Measurements from ENCODE around the gene DUSP23. TPM values are rescaled to one million over a fixed set of nuclear protein-coding genes. Genes with fewer than 3 reads are reported as not detected.

DUSP23 gene
- total RNA-seq, 4 donors from 2014 or later: 43.2 to 75.2 (median 50.1) TPM

DNA sequence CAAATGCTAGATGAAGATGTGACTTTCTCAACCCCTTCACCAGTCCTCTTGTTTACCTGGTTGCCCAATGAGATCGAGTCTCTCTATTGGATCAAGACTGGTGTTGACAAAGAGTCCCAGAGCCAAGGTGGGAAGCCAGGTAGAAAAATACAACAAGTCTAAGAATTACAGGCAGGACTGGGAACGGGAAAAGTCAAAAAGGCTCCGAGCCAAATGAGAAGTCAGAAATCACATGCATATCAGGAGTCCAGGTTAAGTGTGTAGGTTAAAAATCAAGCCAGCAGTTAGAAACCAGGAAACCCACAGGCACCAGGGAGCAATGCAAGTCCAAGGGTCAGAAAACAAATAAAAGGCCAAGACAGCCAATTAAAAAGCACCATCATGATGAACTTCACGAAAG is 27.4 kb upstream of the DUSP23 start:
- Histone ChIP-seq H3K36me3 (no peaks in the 10 kb centered on the region), H3K27me3 (no peaks in the 10 kb centered on the region), H3K4me3 (no peak overlapping the region), H3K4me1 (peaks cover 0 to 4% (median 1%) of the 10 kb centered on the region in 4 donors), H3K27ac (replicated peaks in 1 of 4) (peak overlapping the region in 3 of 4 donors; percentile 2 to 46 (median 42)), H3K9me3 (no peaks in the 10 kb centered on the region)
- DNase-seq (ENCODE audit: extremely low spot score): no peak
- intact Hi-C loops (cut with DNase I): no loop called here
- 67% methylated on average over 4 of the region's 4 CpGs for WGBS
- TF ChIP-seq, protein P1, sequence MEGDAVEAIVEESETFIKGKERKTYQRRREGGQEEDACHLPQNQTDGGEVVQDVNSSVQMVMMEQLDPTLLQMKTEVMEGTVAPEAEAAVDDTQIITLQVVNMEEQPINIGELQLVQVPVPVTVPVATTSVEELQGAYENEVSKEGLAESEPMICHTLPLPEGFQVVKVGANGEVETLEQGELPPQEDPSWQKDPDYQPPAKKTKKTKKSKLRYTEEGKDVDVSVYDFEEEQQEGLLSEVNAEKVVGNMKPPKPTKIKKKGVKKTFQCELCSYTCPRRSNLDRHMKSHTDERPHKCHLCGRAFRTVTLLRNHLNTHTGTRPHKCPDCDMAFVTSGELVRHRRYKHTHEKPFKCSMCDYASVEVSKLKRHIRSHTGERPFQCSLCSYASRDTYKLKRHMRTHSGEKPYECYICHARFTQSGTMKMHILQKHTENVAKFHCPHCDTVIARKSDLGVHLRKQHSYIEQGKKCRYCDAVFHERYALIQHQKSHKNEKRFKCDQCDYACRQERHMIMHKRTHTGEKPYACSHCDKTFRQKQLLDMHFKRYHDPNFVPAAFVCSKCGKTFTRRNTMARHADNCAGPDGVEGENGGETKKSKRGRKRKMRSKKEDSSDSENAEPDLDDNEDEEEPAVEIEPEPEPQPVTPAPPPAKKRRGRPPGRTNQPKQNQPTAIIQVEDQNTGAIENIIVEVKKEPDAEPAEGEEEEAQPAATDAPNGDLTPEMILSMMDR (IDR thresholded peaks at IDR 0.05): no peak
- TF ChIP-seq EP300 (IDR thresholded peaks at IDR 0.05): no peak
- no peak for TF ChIP-seq POLR2A (IDR thresholded peaks at IDR 0.05; ENCODE audit: low read depth)
- TF ChIP-seq POLR2AphosphoS5 (IDR thresholded peaks at IDR 0.05): no peak

DNA sequence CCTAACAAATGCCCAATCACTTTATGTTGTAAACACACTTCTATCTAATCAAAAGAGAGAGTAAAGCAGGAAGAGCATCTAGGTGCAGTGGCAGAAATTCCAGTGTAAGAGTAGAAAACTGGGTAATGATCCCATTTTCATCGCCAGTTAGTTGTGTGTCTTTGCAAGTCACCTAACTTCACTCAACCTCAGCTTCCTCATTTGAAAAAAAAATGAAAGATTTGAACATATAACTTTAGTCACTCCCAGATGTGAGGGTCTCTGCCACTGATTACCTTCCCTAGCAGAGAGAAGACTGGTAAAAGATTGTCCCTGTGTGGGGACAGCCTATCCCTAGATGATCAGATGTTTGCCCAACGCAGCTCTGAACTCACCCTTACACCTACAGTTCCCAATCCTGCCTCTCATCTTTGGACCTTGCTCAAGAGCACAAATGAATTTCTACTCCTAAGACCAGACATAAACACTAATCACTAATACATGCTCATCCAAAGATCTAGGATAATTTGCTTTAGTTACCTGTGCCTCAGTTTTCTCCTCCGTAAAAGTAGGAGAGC is 25.2 kb upstream of the DUSP23 start:
- H3K36me3 ChIP-seq: no peaks in the 10 kb centered on the region
- H3K4me1 ChIP-seq: peaks cover 0 to 4% (median 1%) of the 10 kb centered on the region in 4 donors
- 82% methylated on average over 3 of the region's 3 CpGs for WGBS
- H3K27me3 ChIP-seq: no peaks in the 10 kb centered on the region
- no peak overlapping the region for H3K4me3 ChIP-seq
- TF ChIP-seq EP300 (IDR thresholded peaks at IDR 0.05): no peak
- no peak for TF ChIP-seq POLR2A (IDR thresholded peaks at IDR 0.05; ENCODE audit: low read depth)
- TF ChIP-seq, protein P1 (IDR thresholded peaks at IDR 0.05): no peak
- no peak for TF ChIP-seq POLR2AphosphoS5 (IDR thresholded peaks at IDR 0.05)
- DNase-seq (ENCODE audit: extremely low spot score): no peak
- H3K27ac ChIP-seq (replicated peaks in 1 of 4): no peak overlapping the region
- no peaks in the 10 kb centered on the region for H3K9me3 ChIP-seq
- intact Hi-C loops (cut with DNase I): no loop called here

DNA sequence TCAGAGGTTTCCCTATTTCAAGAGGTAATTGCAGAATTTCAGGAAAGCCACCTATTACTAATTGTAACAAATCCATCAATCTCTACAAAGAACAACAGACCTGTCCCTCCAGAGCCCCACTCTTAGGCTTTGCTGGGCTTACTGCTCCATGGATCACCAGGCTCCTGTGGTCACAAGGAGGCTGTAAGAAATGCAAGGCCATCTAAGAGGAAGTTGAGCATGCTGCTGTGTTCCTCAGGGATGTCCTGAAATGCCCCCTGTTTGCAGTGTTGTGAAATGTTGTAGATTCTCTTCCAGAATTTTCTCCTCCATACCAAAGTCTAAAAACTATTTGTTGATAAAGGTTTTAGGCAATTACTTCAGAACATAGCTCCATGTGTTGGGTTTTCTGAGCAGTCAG is 24.4 kb upstream of the DUSP23 start:
- intact Hi-C loops (cut with DNase I): no loop called here
- Histone ChIP-seq H3K27me3 (no peaks in the 10 kb centered on the region), H3K36me3 (no peaks in the 10 kb centered on the region), H3K4me1 (peaks cover 0 to 4% (median 1%) of the 10 kb centered on the region in 4 donors), H3K27ac (replicated peaks in 1 of 4) (no peak overlapping the region), H3K4me3 (no peak overlapping the region), H3K9me3 (no peaks in the 10 kb centered on the region)
- TF ChIP-seq EP300 (IDR thresholded peaks at IDR 0.05): no peak
- no peak for TF ChIP-seq POLR2A (IDR thresholded peaks at IDR 0.05; ENCODE audit: low read depth)
- no peak for TF ChIP-seq POLR2AphosphoS5 (IDR thresholded peaks at IDR 0.05)
- TF ChIP-seq, protein P1 (IDR thresholded peaks at IDR 0.05): no peak
- no peak for DNase-seq (ENCODE audit: extremely low spot score)

DNA sequence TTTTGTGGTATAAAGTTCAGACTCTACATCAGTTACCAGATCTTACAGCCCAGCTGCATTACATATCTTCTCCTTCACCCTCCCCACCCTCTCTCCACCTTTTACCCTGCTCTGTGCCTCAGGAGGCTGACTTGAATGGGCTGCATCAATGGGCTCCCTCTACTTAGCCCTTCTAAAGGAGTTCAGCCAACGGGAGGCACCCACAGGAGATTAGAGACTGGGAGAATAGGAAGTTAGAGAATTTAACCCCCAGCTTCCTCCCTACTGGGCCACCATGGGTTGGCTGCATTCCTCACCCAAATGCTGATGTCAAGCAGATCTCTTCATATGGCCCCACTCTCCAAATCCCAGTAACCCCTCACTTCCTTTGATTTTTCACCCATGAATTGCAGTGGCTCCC is 17.1 kb upstream of the DUSP23 start:
- Histone ChIP-seq H3K4me1 (no peaks in the 10 kb centered on the region), H3K4me3 (no peak overlapping the region), H3K9me3 (no peaks in the 10 kb centered on the region), H3K27ac (replicated peaks in 1 of 4) (no peak overlapping the region), H3K27me3 (peaks cover 0 to 7% (median 0%) of the 10 kb centered on the region in 4 donors), H3K36me3 (no peaks in the 10 kb centered on the region)
- WGBS: 50% methylated on average over 1 of the region's 1 CpG
- TF ChIP-seq POLR2AphosphoS5 (IDR thresholded peaks at IDR 0.05): no peak
- no peak for TF ChIP-seq EP300 (IDR thresholded peaks at IDR 0.05)
- TF ChIP-seq, protein P1 (IDR thresholded peaks at IDR 0.05): no peak
- no peak for DNase-seq (ENCODE audit: extremely low spot score)
- intact Hi-C loops (cut with DNase I): no loop called here

DNA sequence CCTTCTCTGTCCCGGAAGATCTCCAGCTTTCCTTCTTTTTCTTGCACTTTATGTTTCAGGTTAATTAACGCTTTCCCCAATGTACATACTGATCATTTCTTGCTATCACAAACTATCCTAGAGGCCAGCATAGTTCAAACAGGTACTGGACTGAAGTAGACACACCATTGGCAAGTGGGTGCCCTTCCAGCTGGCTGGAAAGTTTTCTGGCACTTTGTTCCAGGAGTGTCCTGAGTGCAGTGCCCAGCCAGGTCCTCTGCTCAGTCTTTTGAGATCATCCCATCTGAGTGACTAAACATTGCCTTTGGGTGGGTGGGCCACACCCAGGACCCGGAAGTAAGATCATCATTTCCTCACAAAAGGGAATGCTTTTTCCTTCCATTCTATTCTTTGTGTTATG is 15.0 kb upstream of the DUSP23 start:
- intact Hi-C loops (cut with DNase I): no loop called here
- DNase-seq (ENCODE audit: extremely low spot score): no peak
- no peak overlapping the region for H3K4me3 ChIP-seq
- H3K36me3 ChIP-seq: no peaks in the 10 kb centered on the region
- no peaks in the 10 kb centered on the region for H3K9me3 ChIP-seq
- WGBS: 81% methylated on average over 3 of the region's 3 CpGs
- H3K27me3 ChIP-seq: peaks cover 0 to 7% (median 0%) of the 10 kb centered on the region in 4 donors
- H3K4me1 ChIP-seq: no peaks in the 10 kb centered on the region
- no peak overlapping the region for H3K27ac ChIP-seq (replicated peaks in 1 of 4)
- TF ChIP-seq, protein P1 (IDR thresholded peaks at IDR 0.05): no peak
- TF ChIP-seq POLR2AphosphoS5 (IDR thresholded peaks at IDR 0.05): no peak
- TF ChIP-seq EP300 (IDR thresholded peaks at IDR 0.05): no peak
- no peak for TF ChIP-seq POLR2A (IDR thresholded peaks at IDR 0.05; ENCODE audit: low read depth)
